Measurements from ENCODE around the gene IL10RB.

Gene IL10RB

DNA sequence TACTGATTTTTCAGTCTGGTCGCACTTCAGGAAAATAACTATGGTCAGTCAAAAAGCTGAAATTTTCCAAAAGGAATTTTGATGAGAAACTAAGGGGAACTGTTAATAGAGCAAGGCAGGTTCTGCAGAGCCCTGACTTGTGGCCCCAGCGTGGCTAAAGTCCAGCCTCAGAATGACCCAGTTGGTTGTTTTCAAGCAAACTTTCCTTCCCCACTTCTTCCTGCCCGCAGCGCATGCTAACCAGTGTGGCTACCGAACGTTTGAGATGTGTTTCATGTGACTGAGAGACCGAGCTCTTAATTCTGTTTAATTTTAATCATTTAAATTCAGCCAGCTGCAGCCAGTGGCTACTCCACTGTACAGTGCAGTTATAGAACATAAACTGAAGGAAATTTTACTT is 6.2 kb upstream of the IL10RB start:
- peak overlapping the region in 4 of 21 experiments; percentile 0 to 70 (median 30) for H3K27ac ChIP-seq
- no peak overlapping the region for H3K4me3 ChIP-seq

DNA sequence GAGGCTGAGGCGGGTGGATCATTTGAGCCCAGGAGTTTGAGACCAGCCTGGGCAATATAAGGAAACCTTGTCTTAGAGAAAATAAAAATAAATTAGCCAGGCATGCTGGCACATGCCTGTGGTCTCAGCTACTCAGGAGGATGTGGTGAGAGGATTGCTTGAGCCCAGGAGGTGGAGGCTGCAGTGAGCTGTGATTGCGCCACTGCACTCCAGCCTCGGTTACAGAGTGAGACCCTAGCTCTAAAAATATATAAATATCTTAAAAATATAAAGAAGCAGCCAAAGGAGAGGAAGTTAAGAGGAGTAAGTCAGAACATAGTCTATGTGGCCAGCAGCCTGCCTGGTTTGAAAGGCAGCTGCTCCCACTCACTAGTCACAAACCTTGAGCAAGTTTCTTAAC is 4.5 kb upstream of the IL10RB start:
- no peak overlapping the region for H3K4me3 ChIP-seq
- H3K27ac ChIP-seq: peak overlapping the region in 6 of 21 experiments; percentile 37 to 70 (median 46)

DNA sequence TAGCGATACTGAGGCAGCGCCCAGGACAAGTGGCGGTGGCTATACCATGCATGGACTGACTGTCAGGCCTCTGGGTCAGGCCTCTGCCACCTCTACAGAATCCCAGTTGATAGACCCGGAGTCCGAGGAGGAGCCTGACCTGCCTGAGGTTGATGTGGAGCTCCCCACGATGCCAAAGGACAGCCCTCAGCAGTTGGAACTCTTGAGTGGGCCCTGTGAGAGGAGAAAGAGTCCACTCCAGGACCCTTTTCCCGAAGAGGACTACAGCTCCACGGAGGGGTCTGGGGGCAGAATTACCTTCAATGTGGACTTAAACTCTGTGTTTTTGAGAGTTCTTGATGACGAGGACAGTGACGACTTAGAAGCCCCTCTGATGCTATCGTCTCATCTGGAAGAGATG is 3.2 kb upstream of the IL10RB start:
- no peak overlapping the region for H3K4me3 ChIP-seq
- H3K27ac ChIP-seq: no peak overlapping the region

DNA sequence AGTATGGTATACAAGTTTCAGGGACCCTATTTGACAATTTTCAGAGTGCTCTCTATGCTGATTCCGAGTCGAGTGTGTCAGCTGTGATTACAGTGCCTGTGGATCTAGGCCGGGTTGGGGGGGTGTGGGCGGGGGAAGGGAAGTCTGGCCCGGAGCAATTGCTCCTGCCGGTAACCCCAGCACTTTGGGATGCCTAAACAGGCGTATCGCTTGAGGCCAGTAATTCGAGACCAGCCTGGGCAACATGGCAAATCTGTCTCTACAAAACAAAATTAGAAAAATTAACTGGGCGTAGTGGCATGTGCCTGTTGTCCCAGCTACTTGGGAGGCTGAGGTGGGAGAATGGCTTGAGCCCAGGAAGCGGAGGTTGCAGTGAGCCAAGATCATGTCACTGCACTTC is 1.6 kb upstream of the IL10RB start:
- H3K4me3 ChIP-seq: no peak overlapping the region
- H3K27ac ChIP-seq: peak overlapping the region in 4 of 21 experiments; percentile 43 to 93 (median 70)

DNA sequence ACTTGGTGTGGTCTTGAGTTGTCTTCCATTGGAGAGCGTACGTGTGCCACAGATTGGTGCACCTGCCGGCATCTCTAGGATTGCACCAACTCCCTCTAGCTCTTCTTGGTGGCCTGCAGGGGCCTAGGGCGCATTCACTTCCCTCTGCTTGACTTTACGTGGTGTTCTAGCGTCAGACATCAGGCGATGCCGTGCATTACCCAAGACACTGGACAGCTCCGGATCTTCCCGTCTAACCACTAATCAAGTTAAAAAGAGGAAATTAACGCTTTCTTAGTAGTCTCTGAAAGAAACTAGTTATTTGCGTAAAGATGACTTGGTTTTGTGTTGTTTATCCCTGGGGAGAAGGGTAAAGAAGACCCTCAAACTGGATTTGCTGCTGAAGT is 510 bp upstream of the IL10RB start:
- Histone ChIP-seq H3K27ac (peak overlapping the region in 20 of 21 experiments; percentile 75 to 97 (median 93)), H3K4me3 (peak overlapping the region; percentile 59 to 94 (median 78))

DNA sequence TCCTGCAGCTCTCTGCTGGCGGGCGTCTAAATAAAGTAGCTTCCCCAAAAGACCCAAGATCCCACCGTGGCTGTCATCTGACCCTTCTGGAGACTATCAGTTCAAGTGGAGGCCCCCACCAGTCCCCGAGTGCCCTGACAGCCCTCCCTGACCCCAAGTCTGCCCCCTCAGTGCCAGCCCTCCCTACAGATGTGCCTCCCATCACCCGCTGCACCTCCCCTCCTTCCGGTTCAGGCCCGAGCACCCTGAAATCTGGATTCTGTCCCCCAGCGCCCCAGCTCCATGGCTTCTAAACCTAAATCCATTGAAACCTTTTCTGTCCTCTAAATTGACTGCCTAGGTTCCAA is 595 bp downstream of the IL10RB start:
- Histone ChIP-seq H3K4me3 (peak overlapping the region; percentile 59 to 94 (median 78)), H3K27ac (peak overlapping the region; percentile 52 to 97 (median 93))

DNA sequence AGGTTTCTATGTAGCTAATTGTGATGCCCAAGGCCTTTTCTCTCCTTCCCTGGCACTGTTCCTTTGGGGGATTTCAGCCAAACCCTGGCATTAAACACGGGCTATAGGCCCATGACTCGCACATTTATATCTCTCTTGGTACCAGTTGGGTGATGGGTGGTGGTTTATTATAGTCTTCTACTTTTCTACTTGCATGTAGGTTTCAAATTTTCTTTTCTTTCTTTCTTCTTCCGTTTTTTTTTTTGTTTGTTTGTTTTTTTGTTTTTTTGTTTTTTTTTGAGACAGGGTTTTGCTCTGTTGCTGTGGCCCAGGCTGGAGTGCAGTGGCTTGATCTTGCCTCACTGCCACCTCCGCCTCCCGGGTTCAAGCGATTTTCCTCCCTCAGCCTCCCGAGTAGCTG is 1.1 kb downstream of the IL10RB start:
- Histone ChIP-seq H3K27ac (peak overlapping the region in 20 of 21 experiments; percentile 75 to 97 (median 93)), H3K4me3 (peak overlapping the region; percentile 59 to 94 (median 78))

DNA sequence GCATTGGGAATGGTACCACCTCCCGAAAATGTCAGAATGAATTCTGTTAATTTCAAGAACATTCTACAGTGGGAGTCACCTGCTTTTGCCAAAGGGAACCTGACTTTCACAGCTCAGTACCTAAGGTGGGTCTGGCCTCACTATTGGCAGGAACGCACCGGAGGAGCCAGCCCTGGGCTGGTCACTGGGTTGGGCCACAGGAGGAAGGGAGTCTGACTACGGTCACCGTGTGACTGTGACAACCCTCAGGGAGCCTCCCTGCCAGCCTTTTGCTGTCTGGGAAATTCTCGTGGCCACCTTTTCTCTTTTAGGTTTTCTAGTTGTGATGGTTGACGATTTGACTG is 2.2 kb downstream of the IL10RB start:
- H3K4me3 ChIP-seq: no peak overlapping the region

DNA sequence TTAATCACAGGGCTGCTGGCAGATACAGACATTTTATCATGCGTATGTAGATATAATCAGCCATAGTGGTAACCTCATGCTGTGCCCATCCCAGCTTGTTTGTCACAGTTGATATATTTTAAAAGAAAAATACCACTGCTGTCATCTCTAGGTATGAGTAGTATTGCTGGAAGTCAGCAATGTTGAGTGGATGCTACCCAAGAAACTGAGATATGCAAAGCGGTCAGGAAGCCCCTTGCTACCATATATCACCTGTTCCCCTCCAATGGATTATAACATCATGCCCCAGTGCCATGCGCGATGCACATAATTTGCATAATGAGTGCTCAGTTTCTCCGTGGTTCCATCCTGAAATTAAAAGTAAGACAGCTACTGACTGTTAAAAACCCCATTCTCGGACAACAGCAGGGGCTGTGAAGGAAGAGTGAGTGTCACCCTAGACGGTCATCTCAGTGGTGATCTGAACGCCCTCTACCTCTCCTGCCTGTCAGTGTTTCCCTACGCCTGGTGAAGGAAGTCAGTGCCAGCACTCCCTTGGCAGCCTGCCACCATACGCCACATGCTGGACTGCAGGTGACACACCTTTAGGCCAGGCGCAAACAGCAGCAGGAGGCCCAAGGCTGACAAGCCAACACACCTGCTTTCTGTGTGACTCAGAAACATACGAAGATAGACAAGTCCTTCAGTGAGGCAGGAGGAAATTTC is 2.7 kb downstream of the IL10RB start:
- Histone ChIP-seq H3K4me3 (no peak overlapping the region), H3K27ac (peak overlapping the region in 9 of 21 experiments; percentile 4 to 96 (median 50))

More for the DNA sequence above, 2.2 kb downstream of the IL10RB start:
- H3K27ac ChIP-seq: peak overlapping the region in 7 of 21 experiments; percentile 38 to 96 (median 50)

DNA sequence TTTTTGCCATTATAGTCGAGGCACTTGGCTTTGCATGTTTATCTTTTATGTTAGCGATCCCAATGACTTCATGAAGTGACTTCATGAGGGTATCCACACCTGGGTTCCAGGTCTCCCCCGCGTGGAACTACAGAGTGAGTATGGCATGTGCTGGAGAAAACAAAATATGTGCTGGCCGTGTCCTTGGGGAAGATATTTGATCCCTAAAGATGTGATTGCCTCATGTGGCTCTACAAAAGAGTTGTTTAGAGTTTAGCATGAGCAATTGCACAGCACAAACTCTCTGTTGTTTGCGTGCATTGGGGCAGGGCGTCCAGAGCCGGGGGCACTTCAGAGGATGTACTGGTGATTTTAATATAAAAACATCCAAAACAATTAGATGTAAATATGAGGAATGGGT is 4.8 kb downstream of the IL10RB start:
- no peak overlapping the region for H3K27ac ChIP-seq
- H3K4me3 ChIP-seq: no peak overlapping the region

DNA sequence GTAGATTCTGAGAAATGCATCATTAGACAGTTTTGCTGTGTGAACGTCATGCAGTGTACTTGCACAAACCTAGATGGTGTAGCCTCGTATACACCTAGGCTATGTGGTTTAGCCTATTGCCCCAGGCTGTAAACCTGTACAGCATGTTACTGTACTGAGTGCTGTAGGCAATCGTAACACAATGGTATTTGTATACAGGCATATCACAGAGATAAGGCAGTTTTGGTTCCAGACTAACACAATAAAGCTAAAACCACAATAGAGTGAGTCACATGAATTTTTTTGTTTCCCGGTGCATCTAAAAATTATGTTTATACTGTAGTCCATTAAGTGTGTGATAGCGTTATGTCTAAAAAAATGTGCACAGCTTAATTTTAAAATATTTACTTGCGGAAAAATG is 6.9 kb downstream of the IL10RB start:
- no peak overlapping the region for H3K4me3 ChIP-seq
- H3K27ac ChIP-seq: no peak overlapping the region

DNA sequence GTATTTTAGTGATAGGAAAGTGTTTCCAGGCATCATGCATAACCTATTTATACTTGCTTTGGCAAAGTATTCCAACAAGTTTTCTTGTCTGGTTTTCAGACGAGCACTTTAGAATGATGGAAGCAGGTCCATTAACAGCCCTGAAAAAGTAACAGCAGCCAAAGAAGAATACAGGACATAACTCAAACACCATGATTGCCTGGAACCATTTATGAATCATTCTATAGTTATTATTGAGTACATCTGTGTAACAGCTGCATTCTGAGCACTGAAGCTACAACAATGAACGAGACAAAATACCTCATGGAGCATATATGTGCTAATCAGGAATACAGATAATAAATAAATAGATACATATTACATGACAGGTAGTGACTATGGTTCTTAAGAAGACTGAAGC is 12.6 kb downstream of the IL10RB start:
- Histone ChIP-seq H3K27ac (no peak overlapping the region), H3K4me3 (no peak overlapping the region)

DNA sequence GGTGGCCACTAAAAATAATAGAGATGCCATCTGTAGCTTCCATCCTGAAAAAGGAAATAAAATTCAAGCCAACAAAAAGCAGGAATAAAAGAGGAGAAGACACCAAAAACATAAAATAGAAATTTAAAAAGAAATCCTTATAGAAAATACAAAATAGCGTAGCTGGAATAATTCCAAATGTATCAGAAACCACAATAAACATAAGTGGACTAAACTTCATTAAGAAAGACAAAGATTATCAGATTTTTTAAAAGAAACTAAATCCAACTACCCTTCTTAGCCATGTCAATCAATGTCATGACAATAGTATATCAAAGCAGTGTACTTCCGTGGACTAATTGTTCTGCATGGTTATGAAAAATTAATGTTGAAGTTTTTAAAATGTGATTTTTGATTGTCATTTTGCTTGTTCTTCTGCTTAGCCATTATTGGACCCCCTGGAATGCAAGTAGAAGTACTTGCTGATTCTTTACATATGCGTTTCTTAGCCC is 13.2 kb downstream of the IL10RB start:
- no peak overlapping the region for H3K4me3 ChIP-seq
- H3K27ac ChIP-seq: no peak overlapping the region

DNA sequence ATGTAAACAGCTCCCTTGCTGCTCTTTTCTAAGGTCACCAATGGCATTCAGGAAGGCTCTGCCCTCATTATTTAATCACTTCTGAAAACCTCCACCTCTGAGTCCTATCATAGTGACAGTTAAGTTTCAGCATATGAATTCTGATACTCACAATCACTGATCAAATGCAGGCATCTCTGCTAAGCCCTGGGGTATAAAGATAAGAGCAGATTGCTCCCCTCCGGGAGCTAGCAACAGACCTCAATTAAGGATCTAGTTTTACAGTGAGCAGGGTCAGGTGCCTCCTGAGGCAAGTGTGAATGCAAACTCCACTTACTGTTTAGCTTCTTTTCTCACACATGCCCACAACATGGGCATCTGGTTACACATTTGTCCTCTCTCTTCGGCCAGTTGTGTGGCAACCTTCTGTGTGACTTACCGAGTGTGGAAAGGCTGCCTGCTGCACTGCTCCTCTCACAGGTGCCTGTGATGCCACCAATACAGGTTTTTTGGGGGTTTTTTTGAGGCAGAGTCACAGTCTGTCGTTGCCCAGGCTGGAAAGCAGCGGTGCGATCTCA is 15.0 kb downstream of the IL10RB start:
- H3K27ac ChIP-seq: no peak overlapping the region
- no peak overlapping the region for H3K4me3 ChIP-seq

DNA sequence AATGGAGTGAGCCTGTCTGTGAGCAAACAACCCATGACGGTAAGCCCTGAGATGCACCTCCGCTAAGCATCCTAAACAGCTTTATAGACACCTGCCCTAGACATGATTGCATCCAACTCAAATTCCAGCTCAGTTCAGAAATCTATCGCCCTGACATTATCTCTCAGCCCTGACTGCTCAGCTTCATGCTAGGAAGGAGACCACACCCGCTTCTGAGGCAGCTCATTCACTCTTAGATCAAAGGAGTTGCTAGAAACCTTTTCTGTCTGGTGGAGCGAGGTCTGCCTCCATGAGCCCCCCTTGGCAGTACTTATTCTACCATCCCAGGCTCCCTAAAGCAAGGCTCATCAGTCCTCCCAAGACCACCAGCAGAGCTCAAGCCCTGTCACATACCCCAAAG is 17.0 kb downstream of the IL10RB start:
- no peak overlapping the region for H3K4me3 ChIP-seq
- H3K27ac ChIP-seq: no peak overlapping the region

DNA sequence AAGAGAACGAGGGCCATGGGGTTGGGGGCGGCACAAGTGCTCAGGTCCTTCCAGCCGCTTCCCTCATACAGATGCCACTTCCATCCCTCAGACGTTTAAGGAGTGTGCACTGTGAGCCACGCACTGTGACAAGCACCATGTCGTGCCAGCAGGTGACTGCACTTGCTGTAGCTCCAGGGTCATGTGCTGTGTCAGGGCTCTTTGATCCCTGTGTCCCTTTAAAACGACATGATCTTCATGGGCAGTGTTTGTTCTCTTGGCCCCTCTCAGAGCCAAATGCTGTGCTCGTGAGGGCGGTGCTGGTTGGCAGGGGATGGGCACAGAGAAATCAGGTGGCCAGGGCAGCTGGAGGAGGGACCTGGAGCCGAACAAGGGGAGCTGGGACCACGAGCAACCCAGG is 19.9 kb downstream of the IL10RB start:
- peak overlapping the region in 14 of 21 experiments; percentile 7 to 80 (median 67) for H3K27ac ChIP-seq
- H3K4me3 ChIP-seq: no peak overlapping the region

DNA sequence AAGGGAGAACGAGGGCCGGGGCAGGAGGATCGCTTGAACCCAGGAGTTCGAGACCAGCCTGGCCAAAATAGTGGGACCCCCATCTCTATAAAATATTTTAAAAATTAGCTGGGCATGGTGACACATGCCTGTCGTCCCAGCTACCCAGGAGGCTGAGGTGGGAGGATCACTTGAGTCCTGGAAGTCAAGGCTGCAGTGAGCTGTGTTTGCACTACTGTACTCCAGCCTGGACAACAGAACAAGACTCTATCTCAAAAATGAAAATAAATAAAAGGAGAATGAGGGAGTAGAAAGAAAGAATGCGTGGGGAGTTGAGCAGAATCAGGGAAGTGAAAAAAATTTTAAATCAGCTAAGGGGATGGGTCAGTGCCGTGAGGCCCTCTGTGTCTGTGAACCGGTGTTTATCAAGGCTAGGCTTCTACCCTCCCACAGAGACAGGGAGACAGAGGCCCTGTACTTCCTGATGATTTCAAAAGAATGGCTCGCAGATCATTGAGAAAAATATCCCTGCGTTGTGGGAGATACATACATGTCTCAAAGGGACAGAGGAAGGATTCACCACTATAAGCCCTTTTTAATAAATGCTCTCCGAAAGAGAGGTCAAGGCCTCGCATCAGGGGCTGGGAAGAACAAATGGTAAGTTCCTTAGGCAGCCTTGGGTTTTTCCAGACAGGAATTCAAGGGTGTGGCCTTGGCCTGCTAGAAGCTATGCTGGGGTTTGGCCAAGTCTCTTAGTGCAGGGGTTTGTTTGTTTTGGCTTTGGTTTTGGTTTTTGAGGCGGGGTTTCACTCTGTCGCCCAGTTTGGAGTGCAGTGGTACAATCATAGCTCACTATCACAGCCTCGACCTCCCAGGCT is 20.7 kb downstream of the IL10RB start:
- Histone ChIP-seq H3K27ac (peak overlapping the region in 18 of 21 experiments; percentile 7 to 80 (median 62)), H3K4me3 (no peak overlapping the region)

DNA sequence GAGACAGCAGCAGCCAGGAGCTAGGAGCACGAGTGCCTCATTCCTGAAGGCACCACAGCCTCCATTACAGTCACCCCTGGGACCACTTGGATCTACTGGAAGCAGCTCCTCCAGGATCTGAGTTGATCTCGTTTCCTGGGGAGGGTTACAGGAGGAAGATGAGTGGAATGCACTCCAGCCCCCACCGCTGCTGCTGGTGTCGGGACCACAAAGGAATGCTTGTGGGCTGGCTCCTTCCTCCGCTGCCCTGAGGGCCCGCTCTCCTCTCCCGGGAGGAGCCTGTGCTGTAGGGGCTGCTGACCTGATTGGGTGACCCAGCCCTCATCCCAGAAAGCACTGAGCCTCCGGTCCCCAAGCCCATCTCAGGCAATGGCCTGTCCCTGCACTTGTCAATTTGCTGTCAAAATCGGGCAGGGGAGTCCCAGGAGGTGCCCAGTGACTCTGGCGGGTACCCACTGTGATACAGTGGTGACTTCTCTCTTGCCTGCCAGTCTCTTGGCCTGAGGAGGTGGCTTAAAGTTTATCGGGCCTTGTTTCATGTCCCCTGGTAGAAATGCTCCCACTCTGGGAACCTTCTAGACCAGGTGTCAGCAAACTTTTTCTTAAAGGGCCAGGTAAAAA is 23.1 kb downstream of the IL10RB start:
- Histone ChIP-seq H3K27ac (peak overlapping the region in 8 of 21 experiments; percentile 3 to 61 (median 26)), H3K4me3 (no peak overlapping the region)

DNA sequence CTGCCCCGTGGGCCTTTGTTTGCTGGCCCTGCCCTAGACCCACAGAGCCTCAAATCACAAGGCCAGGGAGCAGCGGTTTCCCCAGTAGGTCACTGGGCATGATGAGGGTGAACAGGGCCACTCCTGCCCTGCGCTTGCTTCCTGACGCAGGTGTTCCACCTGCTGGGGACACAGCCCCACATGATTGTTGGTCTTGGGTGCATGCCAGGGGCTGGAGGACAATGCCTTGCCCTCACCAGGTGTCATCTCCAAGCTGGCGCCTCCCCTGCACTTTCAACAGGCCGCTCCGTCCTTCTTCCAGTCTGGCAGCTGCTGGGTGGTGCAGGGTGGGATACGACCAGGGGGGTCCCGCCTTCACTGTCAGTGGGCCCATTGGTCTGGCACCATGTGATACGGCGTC is 24.3 kb downstream of the IL10RB start:
- H3K27ac ChIP-seq: no peak overlapping the region

DNA sequence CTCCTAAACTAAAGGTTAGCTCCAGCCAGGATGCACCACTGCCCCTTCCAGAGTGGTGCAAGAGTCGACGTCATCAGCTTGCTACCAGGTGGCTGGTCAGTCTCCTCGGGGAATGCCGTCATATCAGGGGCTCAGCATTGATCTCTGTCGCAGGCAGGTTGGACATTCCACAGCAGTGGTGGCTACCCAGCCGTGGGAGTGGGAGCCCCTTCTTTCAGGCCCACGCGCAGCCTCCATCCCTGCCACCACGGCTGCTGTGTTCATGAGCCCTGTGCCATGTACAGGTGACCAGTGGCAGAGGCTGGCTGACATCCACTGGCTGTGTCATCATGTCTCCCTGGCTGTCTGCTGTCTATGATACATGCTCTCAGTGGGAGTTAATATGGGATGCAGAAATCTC is 25.5 kb downstream of the IL10RB start:
- H3K27ac ChIP-seq: no peak overlapping the region

More for the DNA sequence above, 24.3 kb downstream of the IL10RB start:
- H3K4me3 ChIP-seq: no peak overlapping the region

More for the DNA sequence above, 25.5 kb downstream of the IL10RB start:
- H3K4me3 ChIP-seq: no peak overlapping the region
